H9 (cell line): Measurements from ENCODE around the gene CHURC1. TPM values are rescaled to one million over a fixed set of nuclear protein-coding genes. Genes with fewer than 3 reads are reported as not detected.

Experiments used
- DNase-seq: peaks from one replicate; pipeline ENCODE4 v3.0.0-alpha.2; 2017
- H2AFZ ChIP-seq: one replicate; pipeline ENCODE4 v1.6.1; 2013; ENCODE audit warnings: mild to moderate bottlenecking, low read length, control low read depth, moderate library complexity
- H2AK5ac ChIP-seq: 2 replicates; pipeline ENCODE4 v1.6.1; 2013; ENCODE audit warnings: low read length, control low read depth, mixed read lengths; ENCODE audit not compliant: insufficient read length
- H2BK120ac ChIP-seq: one replicate; pipeline ENCODE4 v1.6.1; 2013; ENCODE audit warnings: low read depth, mild to moderate bottlenecking, low read length, control low read depth, inconsistent platforms; ENCODE audit not compliant: poor library complexity, severe bottlenecking
- H2BK12ac ChIP-seq: 2 replicates; pipeline ENCODE4 v1.6.1; 2013; ENCODE audit warnings: low read length, control low read depth, mixed read lengths, low read depth; ENCODE audit not compliant: insufficient read length
- H2BK15ac ChIP-seq: 2 replicates; pipeline ENCODE4 v1.6.1; 2013; ENCODE audit warnings: low read depth, low read length, control low read depth
- H2BK20ac ChIP-seq: one replicate; pipeline ENCODE4 v1.6.1; 2013; ENCODE audit warnings: low read depth, mild to moderate bottlenecking, low read length, control low read depth, inconsistent platforms; ENCODE audit not compliant: poor library complexity, severe bottlenecking
- H2BK5ac ChIP-seq: 2 replicates; pipeline ENCODE4 v1.6.1; 2013; ENCODE audit warnings: low read length, control low read depth, mixed read lengths; ENCODE audit not compliant: insufficient read length
- H3K14ac ChIP-seq: 2 replicates; pipeline ENCODE4 v1.6.1; 2013; ENCODE audit warnings: low read length, control low read depth; ENCODE audit not compliant: insufficient read depth
- H3K18ac ChIP-seq: 2 replicates; pipeline ENCODE4 v1.6.1; 2013; ENCODE audit warnings: low read depth, mild to moderate bottlenecking, mixed read lengths, low read length, control low read depth; ENCODE audit not compliant: insufficient read length
- H3K23ac ChIP-seq: 2 replicates; pipeline ENCODE4 v1.6.1; 2013; ENCODE audit warnings: low read length, control low read depth, mixed read lengths, low read depth; ENCODE audit not compliant: insufficient read length
- H3K23me2 ChIP-seq: 2 replicates; pipeline ENCODE4 v1.6.1; 2013; ENCODE audit warnings: low read depth, mild to moderate bottlenecking, mixed read lengths, low read length, control low read depth; ENCODE audit not compliant: insufficient read length, poor library complexity, severe bottlenecking
- H3K27ac ChIP-seq: 2 replicates; pipeline ENCODE4 v1.5.1; 2013; ENCODE audit warnings: low read length, control low read depth, mixed read lengths, low read depth; ENCODE audit not compliant: insufficient read length
- H3K27me3 ChIP-seq: 2 replicates; pipeline ENCODE4 v1.6.1; 2013; ENCODE audit warnings: low read length, control low read depth, inconsistent platforms; ENCODE audit not compliant: insufficient read depth
- H3K4ac ChIP-seq: 2 replicates; pipeline ENCODE4 v1.6.1; 2013; ENCODE audit warnings: low read depth, mild to moderate bottlenecking, control low read depth, inconsistent platforms, low read length, moderate library complexity
- H3K4me1 ChIP-seq: 2 replicates; pipeline ENCODE4 v1.6.1; 2013; ENCODE audit warnings: low read length, control low read depth, inconsistent platforms; ENCODE audit not compliant: insufficient read depth
- H3K4me2 ChIP-seq: 2 replicates; pipeline ENCODE4 v1.6.1; 2013; ENCODE audit warnings: low read length, control low read depth, mixed read lengths; ENCODE audit not compliant: insufficient read length, insufficient read depth
- H3K56ac ChIP-seq: 2 replicates; pipeline ENCODE4 v1.6.1; 2013; ENCODE audit warnings: low read depth, mild to moderate bottlenecking, mixed read lengths, low read length, control low read depth; ENCODE audit not compliant: insufficient read length
- H3K79me1 ChIP-seq: 2 replicates; pipeline ENCODE4 v1.6.1; 2013; ENCODE audit warnings: low read depth, mild to moderate bottlenecking, moderate library complexity, low read length, control low read depth, inconsistent platforms; ENCODE audit not compliant: insufficient read depth, poor library complexity, severe bottlenecking
- H3K79me2 ChIP-seq: 2 replicates; pipeline ENCODE4 v1.6.1; 2013; ENCODE audit warnings: low read length, control low read depth, inconsistent platforms; ENCODE audit not compliant: insufficient read depth
- H3K9ac ChIP-seq: 2 replicates; pipeline ENCODE4 v1.6.1; 2013; ENCODE audit warnings: low read length, control low read depth, mixed read lengths; ENCODE audit not compliant: insufficient read length; ENCODE audit errors: extremely low read depth
- H3K9me3 ChIP-seq: one replicate; pipeline ENCODE4 v1.6.1; 2013; ENCODE audit warnings: low read depth, low read length, inconsistent platforms; ENCODE audit not compliant: control insufficient read depth
- H3T11ph ChIP-seq: one replicate; pipeline ENCODE4 v1.6.1; 2013; ENCODE audit warnings: mild to moderate bottlenecking, low read length, control low read depth, inconsistent platforms
- H4K20me1 ChIP-seq: one replicate; pipeline ENCODE4 v1.6.1; 2013; ENCODE audit not compliant: control insufficient read depth, insufficient read length, insufficient read depth
- H4K5ac ChIP-seq: 2 replicates; pipeline ENCODE4 v1.6.1; 2013; ENCODE audit warnings: low read depth, mild to moderate bottlenecking, mixed read lengths, low read length, control low read depth; ENCODE audit not compliant: insufficient read length
- H4K8ac ChIP-seq: replicated peaks from 2 replicates; pipeline ENCODE4 v1.6.1; 2013; ENCODE audit warnings: low read length, control low read depth, mixed read lengths, low read depth; ENCODE audit not compliant: insufficient read length
- H4K91ac ChIP-seq: 2 replicates; pipeline ENCODE4 v1.6.1; 2013; ENCODE audit warnings: low read depth, mild to moderate bottlenecking, moderate library complexity, mixed read lengths, low read length, control low read depth; ENCODE audit not compliant: insufficient read length
- H3K27ac Mint-ChIP-seq, 3 experiments: 2 replicates in 2 of 3; 3 replicates in 1 of 3; pipeline ENCODE4 v1.8.0; 2020 to 2021; ENCODE audit warnings: mixed read lengths in 3 of 3, mild to moderate bottlenecking in 1 of 3, moderate library complexity in 1 of 3
- H3K27me3 Mint-ChIP-seq: 2 replicates; pipeline ENCODE4 v1.8.0; 2021; ENCODE audit warnings: low read depth, mild to moderate bottlenecking, moderate library complexity, mixed read lengths
- H3K36me3 Mint-ChIP-seq, 3 experiments: 2 replicates in 2 of 3; 3 replicates in 1 of 3; pipeline ENCODE4 v1.8.0; 2020 to 2021; ENCODE audit warnings: low read depth in 3 of 3, mixed read lengths in 3 of 3; ENCODE audit not compliant: insufficient read depth in 1 of 3
- H3K4me1 Mint-ChIP-seq, 2 experiments: 2 replicates each; pipeline ENCODE4 v1.8.0; 2020; ENCODE audit warnings: mixed read lengths in 2 of 2
- H3K4me3 Mint-ChIP-seq, 2 experiments: 2 replicates in 1 of 2; 3 replicates in 1 of 2; pipeline ENCODE4 v1.8.0; 2020 to 2021; ENCODE audit warnings: mild to moderate bottlenecking in 2 of 2, mixed read lengths in 2 of 2, moderate library complexity in 1 of 2
- H3K9me3 Mint-ChIP-seq, 2 experiments: 2 replicates in 1 of 2; 3 replicates in 1 of 2; pipeline ENCODE4 v1.8.0; 2020; ENCODE audit warnings: mild to moderate bottlenecking in 2 of 2, mixed read lengths in 2 of 2, moderate library complexity in 1 of 2
- WGBS: extraction: QIAGEN DNeasy Blood & Tissue Kit; methylation state at CpG from one replicate; pipeline ENCODE4 v1.1.7; 2013; ENCODE audit warnings: missing lambda C conversion rate, low lambda C conversion rate, mixed read lengths; ENCODE audit not compliant: insufficient read length; ENCODE audit errors: extremely low coverage; 5-methylcytosine and 5-hydroxymethylcytosine counted together
- total RNA-seq: library from RNA; stranded (reverse); gene quantifications from 2 replicates; pipeline ENCODE4 v1.2.1, GENCODE V29; 2021
- TF ChIP-seq, protein P1 (sequence below): fragments of 200-600 bp; sonication (generic); conservative IDR thresholded peaks from 3 replicates; pipeline ENCODE4 v1.8.0; 2021; ENCODE audit warnings: antibody characterized with exemption, mild to moderate bottlenecking

CHURC1 gene
- total RNA-seq, 1 experiment from 2014 or later: 58.7 TPM

DNA sequence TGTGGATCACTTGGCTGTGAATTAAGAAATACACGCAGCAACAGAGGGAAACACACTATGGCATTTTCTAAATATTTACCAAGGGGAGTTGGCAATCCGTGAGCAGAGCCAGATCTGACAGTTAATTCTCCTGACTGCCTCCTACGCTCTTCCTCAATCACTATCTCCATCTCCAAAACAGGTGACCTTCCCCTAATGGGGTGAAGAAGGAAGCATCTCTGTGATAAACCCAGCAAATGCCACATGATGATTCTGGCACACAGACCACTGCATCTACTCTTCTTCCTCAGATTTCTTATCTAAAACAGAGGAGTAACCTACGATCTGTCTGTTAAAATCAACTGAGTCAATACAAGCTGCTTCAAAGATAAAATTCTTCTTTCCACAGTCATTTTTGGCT lies 38.9 kb upstream of the CHURC1 start:
- DNase-seq: no peak
- Histone ChIP-seq H3K27ac (no peak overlapping the region), H2AK5ac (no peak overlapping the region), H3K4me1 (no peaks in the 10 kb centered on the region), H3K14ac (no peak overlapping the region), H2BK5ac (no peak overlapping the region), H3K56ac (no peak overlapping the region), H4K5ac (no peak overlapping the region), H3K4me2 (no peak overlapping the region), H3K9ac (no peak overlapping the region), H3K4ac (no peak overlapping the region), H2BK12ac (no peak overlapping the region), H3K79me2 (no peaks in the 10 kb centered on the region), H3K18ac (no peak overlapping the region), H2BK20ac (no peak overlapping the region), H3K79me1 (no peaks in the 10 kb centered on the region), H4K8ac (no peak overlapping the region), H3K27me3 (peaks cover 8% of the 10 kb centered on the region; the same call in 1 of the 2 replicates), H4K20me1 (no peaks in the 10 kb centered on the region), H2BK15ac (no peak overlapping the region), H2AFZ (no peak overlapping the region), H3K23me2 (no peaks in the 10 kb centered on the region), H3K23ac (no peak overlapping the region), H3K9me3 (no peaks in the 10 kb centered on the region), H2BK120ac (no peak overlapping the region), H4K91ac (no peak overlapping the region), H3T11ph (no peak overlapping the region)
- H3K4me3 Mint-ChIP-seq: no peak overlapping the region
- H3K27ac Mint-ChIP-seq: no peak overlapping the region
- no CpG with 5 or more reads among the region's 4 CpGs for WGBS
- H3K4me1 Mint-ChIP-seq: peaks cover 8 to 9% of the 10 kb centered on the region in 2 experiments
- peaks cover 61% of the 10 kb centered on the region for H3K27me3 Mint-ChIP-seq
- H3K36me3 Mint-ChIP-seq: no peaks in the 10 kb centered on the region; a peak in 1 of 7 replicates
- TF ChIP-seq, protein P1, sequence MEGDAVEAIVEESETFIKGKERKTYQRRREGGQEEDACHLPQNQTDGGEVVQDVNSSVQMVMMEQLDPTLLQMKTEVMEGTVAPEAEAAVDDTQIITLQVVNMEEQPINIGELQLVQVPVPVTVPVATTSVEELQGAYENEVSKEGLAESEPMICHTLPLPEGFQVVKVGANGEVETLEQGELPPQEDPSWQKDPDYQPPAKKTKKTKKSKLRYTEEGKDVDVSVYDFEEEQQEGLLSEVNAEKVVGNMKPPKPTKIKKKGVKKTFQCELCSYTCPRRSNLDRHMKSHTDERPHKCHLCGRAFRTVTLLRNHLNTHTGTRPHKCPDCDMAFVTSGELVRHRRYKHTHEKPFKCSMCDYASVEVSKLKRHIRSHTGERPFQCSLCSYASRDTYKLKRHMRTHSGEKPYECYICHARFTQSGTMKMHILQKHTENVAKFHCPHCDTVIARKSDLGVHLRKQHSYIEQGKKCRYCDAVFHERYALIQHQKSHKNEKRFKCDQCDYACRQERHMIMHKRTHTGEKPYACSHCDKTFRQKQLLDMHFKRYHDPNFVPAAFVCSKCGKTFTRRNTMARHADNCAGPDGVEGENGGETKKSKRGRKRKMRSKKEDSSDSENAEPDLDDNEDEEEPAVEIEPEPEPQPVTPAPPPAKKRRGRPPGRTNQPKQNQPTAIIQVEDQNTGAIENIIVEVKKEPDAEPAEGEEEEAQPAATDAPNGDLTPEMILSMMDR: no peak
- peaks cover 0 to 3% of the 10 kb centered on the region in 2 experiments; a peak in 2 of 5 replicates for H3K9me3 Mint-ChIP-seq
